HG03378 (cell line): ENCODE data around the gene KREMEN1.
"Not testable (repeated sequence)": the region's sequence is repeated elsewhere in the genome, so short reads cannot be mapped to it uniquely, and the experiment has no call there.

Experiments
- ATAC-seq: cut with Tn5 transposase; IDR thresholded peaks from one replicate; pipeline ENCODE4 v1.9.1; 2021; ENCODE audit warnings: mild to moderate bottlenecking, moderate library complexity; ENCODE audit not compliant: unreplicated experiment

The KREMEN1 gene

DNA sequence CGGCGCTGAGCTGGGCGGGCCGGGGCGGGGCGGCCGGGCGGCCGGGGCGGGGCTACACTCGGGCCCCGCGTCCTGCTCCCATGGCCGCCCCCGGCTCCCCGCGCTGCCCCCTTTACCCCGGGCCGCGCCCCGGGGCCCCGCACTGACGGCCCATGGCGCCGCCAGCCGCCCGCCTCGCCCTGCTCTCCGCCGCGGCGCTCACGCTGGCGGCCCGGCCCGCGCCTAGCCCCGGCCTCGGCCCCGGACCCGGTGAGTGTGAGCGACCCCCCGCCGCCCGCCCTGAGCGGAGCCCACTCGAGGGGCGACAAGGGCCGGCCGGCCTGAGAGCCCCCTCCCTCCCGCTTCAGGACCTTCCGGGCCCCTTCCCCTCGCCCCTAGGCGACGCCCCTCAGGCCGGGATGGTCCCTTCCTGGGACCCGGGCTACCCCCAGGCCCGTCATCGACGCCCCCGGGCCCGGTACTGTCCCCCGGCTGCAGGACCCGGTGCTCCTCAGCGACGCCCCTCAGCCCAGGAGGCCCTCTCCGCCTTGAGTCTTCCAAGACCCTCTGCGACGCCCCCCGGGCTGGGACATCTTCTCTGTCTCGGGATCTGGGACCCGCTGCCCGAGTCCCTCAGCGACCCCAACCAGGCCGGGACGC lies at the start of gene KREMEN1:
Gene KREMEN1, plus strand, starts transcription at position 57 of the 639 bp plus-strand sequence. Its CDS starts 96 bp downstream, at position 153.
- ATAC-seq: no peak

GRCh38 chr22:29023172-29023796 lies 49.6 kb upstream of the KREMEN1 start:
- ATAC-seq: no peak

- ATAC-seq: no peak
Measured at GRCh38 chr22:29026579-29026978, 46.3 kb upstream of the KREMEN1 start.

DNA sequence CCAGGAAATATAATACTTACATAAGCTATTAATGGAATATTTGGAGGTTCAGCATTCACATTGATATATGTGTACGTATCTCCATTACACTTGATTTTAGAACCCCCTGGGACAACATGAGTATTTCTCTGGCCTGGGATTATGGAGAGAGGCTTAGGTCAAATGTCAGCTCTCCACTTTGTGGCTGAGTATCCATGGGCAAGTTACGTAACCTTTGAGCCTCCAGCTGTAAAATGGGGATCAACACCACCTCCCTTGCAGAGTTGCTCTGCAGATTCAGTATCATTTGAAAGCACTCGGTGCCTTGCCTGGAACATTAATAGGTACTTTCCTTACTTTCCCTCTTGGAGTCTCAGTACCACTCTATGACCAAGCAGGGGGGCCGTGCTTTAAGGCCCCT lies 44.4 kb upstream of the KREMEN1 start:
- no peak for ATAC-seq

DNA sequence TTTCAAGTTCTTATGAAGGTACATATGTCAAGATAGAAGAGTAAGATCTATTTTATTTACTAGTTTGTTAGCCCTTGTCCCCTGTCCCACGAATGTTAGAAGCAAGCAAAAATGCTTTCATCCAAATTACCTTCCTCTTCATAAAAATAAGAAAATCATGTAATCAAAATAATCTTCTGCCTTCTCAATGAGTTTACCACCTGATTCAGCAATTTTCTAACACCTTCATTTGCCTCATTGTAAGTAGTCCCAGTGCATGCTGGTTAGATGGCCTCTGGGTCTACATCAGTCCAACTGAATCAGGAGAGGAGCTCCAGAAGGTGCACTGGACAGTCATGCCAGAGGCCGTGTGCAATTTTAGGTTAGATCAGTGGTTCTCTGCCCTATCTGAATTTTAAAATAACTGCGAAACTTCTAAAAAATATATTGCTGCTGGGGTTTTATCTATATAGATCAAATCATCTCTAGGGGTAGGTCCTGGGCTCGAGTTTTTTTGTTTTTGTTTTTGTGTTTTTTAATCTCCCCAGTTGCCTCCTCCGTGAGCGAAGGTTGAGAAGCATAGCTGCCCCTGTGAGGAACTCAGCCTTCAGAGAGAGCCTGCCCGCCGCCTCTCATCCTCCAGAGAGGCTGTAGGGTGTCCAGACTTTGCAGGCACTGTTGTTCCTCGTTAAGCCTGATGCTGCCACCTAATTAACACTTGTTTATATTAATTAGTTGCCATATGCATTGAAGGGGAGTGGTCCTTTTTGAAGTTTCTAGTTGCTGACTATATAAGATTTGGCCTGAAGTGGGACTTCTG lies 43.4 kb upstream of the KREMEN1 start:
- ATAC-seq: no peak

DNA sequence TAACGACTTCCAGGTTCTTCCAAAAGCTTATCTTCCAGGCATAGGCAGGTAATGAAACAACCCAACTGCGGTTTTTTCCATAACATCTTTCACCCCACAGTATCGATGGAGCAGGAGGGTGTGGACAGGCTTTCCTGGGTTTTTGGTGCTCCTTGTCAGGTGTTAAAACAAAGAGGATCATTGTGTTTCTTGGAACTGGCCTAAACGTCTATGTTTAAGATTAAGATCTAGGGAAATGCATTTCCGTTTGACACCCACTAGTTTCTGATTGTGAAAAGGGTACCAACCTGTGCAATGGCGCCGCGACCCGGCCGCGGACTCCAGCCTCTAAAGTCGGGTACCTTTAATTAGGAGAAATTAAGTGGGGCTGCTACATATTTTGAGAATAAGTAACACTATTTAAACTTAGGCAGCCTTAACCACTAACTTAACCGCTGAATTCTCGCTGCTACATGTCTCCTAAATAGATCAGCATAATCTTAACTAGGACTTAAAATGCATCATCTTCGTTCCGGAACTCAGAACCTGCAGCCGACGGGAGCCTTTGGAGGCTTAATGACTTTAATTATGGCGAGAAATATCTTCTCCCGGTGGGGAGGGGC lies 42.7 kb upstream of the KREMEN1 start:
- no peak for ATAC-seq

DNA sequence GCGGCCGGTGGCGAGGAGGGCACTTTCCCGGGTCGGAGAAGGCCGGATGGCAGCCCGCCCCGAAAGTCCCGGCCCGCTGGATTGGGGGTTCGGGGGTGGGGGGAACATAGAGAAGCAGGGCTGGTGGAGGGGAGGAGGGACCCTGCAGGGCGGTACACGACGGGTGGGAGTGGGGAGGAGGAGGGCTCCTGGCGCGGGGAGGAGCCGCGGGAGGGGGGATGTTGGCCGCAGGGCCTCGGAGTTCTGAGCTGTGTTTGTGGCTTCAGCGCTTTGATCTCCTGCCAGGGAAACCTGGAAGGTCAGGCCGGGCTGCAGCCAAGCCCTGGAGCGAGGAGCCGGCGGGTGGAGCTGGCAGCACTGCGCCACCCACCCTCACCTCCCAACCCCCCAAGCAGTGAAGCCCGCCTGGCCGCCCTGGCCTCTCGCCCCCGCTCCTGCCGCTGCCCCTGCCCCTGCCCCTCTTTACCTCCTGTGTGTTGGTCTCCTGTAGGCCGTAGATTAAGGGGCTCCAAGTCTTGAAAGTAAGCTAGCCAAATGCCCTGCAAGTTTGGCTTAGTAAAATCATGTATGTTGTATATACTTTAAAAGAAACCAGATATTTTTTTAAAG lies 42.1 kb upstream of the KREMEN1 start:
- no peak for ATAC-seq

GRCh38 chr22:29031227-29032011 lies 41.4 kb upstream of the KREMEN1 start:
- no peak for ATAC-seq

GRCh38 chr22:29032014-29032475 lies 40.8 kb upstream of the KREMEN1 start:
- ATAC-seq: no peak

DNA sequence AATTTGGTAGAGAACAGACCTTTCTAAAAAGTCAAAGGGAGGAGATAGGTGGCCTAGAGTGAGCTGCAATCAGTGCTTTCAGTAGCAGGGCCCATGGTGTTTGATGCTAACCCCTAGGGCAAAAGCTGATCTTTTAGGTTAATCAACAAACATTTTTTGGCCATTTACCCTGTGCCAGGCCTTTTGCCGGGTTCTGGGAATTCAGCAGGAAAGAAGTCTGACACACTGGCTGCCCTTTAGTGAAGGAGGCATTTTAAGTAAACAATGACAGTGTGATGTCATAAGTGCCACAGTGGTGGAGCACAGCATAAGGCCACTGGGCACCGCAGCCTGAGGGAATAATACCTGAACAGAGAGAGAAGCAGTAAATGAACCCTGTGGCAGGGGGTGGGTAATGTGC lies 40.3 kb upstream of the KREMEN1 start:
- ATAC-seq: no peak

DNA sequence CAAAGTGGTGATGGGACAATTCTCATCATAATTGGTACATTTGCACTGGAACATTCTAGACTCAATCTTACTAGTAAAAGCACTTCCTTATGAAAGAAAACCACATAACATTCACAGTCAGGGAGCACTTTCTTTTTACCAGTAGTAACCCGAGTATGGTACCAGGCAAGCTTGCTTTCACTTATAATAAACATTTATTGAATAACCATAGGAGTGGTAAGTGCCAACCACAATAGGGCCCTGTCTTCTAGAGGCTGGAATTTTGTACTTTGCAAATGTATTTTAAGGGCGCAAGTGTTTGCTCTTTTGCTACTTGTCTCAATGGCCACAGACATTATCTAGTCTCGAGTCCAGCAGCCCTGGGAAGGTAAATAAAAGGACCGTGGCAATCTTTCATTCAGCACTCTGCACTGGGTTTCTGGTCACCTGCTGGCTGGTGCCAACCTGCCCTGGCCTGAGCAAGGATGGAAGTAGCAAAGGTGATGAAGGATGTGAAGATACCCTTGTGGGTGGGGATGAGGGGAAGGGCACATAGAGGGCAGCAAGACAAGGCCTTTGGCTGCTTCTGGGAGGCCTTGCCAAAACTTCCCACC lies 35.4 kb upstream of the KREMEN1 start:
- no peak for ATAC-seq

- no peak for ATAC-seq
Measured at GRCh38 chr22:29039148-29039547, 33.7 kb upstream of the KREMEN1 start.

DNA sequence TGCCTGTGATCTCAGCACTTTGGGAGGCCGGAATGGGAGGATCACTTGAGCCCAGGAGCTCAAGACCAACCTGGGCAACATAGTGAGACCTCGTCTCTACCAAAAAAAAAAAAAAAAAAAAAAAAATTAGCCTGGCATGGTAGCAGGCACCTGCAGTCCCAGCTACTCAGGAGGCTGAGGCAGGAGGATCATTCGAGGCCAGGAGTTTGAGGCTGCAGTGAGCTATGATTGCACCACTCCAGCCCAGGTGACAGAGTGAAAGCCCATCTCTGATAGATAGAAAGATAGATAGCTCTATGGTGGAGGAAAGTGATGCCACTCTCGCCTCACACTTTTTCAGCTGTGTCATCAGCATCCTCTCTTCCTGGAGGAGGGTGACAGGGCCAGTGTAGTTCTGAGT lies 33.2 kb upstream of the KREMEN1 start:
- ATAC-seq: not testable (repeated sequence)

GRCh38 chr22:29040385-29041275 lies 32.2 kb upstream of the KREMEN1 start:
- no peak for ATAC-seq

GRCh38 chr22:29041408-29041807 lies 31.4 kb upstream of the KREMEN1 start:
- no peak for ATAC-seq

DNA sequence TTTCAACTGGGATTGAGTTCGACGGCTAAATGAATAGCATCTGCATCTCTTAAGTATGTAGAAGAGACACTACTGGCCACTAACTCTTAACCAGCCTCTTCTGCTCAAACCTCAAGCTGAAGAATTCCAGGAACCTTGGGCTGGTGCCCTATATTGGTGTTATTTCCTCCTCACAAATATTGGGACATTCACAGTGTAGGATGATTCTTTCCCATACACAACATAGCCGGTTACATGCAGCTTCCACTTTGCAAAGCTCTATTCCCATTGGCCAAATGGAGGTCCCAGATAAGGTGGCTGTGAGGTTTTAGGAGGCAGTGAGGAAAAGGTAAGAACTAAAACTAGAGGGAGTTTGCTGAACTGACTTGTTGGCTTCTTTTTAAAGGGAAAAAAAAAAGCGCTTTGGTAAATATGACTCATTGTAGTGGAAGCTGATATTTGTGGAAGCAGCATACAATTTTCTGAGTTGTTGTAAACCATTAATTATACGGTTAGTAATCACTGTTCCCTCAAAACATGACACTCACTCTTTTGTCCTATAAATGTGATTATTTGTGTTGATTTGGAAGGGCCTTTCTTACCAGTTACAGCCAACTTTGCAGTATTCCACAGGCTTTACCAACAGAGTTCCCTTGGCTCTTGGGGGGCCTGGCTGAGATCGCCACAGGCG lies 28.8 kb upstream of the KREMEN1 start:
- ATAC-seq: no peak

DNA sequence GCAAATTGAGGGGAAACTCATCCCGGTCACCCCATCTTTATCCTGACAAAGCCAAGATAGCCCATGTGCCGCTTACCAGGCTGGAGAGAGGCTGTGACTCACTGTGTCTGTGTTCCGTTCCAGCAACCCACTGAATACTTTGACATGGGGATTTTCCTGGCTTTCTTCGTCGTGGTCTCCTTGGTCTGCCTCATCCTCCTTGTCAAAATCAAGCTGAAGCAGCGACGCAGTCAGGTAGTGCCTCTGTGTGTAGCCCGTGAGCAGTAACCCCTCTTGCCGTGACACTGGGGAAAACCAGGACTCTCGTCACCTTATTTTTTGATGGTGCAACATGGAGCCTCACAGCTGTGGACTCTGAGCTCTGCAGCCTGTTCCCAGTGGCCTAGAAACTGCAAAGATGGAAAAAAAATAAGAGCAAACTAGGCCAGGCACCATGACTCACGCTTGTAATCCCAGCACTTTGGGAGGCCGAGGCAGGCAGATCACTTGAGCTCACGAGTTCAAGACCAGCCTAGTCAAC lies 28.1 kb upstream of the KREMEN1 start:
- ATAC-seq: no peak
